H4 (cell line): ENCODE data around the gene ACTR3C. TPM values are rescaled to one million over a fixed set of nuclear protein-coding genes. Genes with fewer than 3 reads are reported as not detected.
A peak's percentile ranks its signal among the peaks of the same experiment; 100 is the strongest.

Experiments
- DNase-seq: peaks from one replicate; pipeline ENCODE4 v3.0.0-alpha.2; 2015; ENCODE audit warnings: low spot score
- total RNA-seq: library from RNA; depleted of rRNA; stranded (reverse); fragments of >200 nt; shearing (Covaris generic); gene quantifications from 2 replicates; pipeline ENCODE4 v1.2.3, GENCODE V29; 2014; rRNA removed

Gene ACTR3C
- total RNA-seq = 0.23 TPM in 1 of 2 replicates, not detected in the other

DNA sequence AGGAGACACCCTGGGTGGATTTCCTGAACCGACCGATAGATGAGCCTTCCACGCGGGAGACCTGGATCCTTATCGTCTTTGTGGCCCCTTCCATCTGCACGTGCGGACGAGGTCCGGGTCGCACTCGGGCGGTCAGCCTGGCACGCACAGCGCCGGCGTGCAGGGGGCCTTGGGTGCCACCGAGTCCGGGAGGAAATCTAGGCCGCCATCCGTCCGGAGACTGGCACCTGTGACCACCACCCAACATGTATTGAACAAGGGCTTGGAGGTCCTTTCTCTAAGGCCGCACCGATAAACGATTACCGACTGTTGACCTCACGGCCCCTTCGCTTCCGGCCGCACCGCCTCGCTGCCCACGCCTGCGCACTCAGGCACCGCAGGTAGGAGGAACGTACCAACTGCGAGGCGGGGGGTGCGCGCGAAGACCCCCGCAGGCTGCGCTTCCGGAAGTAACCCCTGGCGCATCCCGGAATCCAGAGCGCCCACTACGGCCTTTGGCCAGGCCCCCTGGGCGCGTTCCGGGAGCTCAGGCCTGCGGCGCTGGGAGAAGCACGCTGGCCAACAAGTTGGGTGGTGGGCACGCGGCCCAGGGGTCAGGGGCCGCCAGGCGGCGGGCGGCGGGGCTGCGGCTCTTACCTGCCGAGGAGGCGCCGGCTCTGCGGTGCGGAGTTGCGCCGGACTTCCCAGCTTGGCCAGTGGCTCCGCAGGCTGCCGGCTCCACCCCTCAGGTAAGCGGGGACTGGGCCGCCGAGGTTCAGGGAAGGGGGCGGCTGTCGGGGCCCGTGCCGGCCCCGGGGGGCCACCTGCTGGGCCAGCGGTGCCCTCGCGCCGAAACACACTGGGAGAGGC is at the start of gene ACTR3C, which contains the start of gene LRRC61:
ACTR3C (minus strand) TSS at position 713 of the 849 bp plus-strand sequence. CDS start 28,249 bp downstream, outside the sequence.
LRRC61 (plus strand) TSS at position 523 of the 849 bp plus-strand sequence. CDS start 13,507 bp downstream, outside the sequence.
- DNase-seq = no peak

DNA sequence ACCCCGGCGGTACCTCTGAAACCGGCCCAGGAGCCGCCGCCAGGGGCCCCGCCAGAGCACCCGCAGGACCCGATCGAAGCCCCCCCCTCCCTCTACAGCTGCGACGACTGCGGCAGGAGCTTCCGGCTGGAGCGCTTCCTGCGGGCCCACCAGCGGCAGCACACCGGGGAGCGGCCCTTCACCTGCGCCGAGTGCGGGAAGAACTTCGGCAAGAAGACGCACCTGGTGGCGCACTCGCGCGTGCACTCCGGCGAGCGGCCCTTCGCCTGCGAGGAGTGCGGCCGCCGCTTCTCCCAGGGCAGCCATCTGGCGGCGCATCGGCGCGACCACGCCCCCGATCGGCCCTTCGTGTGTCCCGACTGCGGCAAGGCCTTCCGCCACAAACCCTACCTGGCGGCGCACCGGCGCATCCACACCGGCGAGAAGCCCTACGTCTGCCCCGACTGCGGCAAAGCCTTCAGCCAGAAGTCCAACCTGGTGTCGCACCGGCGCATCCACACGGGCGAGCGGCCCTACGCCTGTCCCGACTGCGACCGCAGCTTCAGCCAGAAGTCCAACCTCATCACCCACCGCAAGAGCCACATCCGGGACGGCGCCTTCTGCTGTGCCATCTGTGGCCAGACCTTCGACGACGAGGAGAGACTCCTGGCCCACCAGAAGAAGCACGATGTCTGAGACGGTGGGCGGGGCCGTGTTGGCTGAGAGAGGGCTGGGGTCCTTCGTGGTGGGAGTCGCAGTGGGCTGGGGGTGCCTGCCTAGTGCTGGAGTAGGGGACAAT is 49.1 kb upstream of the ACTR3C start:
- DNase-seq = no peak

DNA sequence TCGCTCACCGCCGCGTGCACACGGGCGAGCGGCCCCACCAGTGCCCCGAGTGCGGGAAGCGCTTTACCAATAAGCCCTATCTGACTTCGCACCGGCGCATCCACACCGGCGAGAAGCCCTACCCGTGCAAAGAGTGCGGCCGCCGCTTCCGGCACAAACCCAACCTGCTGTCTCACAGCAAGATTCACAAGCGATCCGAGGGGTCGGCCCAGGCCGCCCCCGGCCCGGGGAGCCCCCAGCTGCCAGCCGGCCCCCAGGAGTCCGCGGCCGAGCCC is 48.6 kb upstream of the ACTR3C start:
- no peak for DNase-seq

GRCh38 chr7:150371131-150371995 is 48.0 kb upstream of the ACTR3C start:
- no peak for DNase-seq

- no peak for DNase-seq
Measured at GRCh38 chr7:150370612-150371071, 47.3 kb upstream of the ACTR3C start.

DNA sequence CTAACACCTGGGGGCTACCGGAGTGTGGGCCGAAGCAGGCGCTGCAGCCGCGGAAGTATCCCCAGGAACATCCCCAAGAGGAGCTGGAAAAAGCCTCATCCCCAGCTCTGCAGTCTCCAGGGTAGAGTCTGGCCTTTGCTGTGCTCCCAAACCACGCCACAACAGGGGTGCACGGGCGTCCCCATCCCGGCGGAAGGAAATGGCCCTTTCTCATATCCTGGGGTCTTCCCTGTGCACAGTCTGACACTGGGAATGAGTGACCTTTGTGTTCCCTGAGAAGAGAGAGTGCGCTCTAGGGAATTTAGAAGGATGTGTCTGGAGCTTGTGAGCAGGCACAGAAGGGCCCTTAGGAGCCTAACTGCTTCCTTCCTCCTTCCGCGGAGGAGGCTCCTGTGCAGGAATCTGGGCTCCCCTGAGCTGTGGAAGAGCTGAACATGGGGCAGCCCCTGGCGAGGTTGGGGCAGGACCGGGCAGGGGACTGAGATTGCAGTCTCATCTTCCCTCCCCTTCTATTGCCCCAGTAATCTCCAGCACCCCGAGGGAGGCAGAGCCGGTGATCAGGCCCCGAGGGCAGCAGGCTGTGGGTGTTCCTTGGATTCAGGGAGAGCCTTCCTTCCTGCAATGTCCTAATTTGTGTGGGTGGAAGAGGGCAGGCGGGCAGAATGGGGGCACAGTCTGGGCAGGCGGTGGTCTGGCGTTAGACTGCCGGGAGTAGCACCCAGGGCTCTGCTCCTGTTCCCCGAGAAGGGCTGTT is 46.6 kb upstream of the ACTR3C start:
- DNase-seq = no peak

- DNase-seq = peak; percentile 58
Measured at GRCh38 chr7:150368884-150369747, 45.8 kb upstream of the ACTR3C start.

DNA sequence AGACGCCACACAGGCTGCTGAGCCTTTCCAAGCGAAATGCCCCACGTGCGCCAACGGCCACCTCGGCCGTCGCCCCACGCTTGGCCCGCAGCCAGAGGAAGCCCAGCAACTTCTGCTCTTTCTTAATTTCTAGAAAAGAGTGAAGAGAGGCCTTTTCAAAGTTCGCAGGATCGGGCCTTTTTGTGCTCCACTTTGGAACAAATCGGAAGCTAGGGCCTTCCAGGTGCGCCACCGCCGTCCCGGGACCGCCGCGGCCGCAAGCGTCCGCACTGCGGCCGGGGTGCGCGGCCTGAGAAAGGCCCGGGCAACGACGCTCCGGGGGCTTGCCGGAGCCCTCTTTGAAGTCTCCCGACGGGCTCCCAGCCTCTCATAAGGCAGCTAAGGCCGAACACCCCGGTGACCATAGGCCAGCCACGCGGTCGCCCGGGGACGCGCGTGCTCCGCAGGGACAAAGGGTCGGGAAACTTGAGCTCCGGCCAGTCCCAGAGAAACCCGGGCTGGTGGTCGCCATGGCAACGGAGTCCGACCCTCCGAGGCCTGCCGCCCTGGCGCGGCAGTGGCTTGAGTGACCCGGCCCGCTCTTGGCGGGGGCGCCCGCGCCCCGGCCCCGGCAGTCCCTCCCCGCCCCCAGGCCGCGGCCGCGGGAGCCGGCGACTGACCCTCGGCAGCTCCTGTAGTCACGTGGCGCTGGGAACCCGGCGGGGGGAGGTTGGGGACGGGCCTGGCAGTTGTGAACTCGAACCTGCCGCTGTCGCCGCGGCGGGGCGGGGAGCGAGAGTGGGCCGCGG is 44.9 kb upstream of the ACTR3C start, which contains the start of gene REPIN1:
REPIN1 (plus strand) TSS at position 727 of the 788 bp plus-strand sequence. CDS start 890 bp downstream, outside the sequence.
- DNase-seq = peak; percentile 89

- DNase-seq = no peak
Measured at GRCh38 chr7:150367677-150368095, 44.3 kb upstream of the ACTR3C start.

DNA sequence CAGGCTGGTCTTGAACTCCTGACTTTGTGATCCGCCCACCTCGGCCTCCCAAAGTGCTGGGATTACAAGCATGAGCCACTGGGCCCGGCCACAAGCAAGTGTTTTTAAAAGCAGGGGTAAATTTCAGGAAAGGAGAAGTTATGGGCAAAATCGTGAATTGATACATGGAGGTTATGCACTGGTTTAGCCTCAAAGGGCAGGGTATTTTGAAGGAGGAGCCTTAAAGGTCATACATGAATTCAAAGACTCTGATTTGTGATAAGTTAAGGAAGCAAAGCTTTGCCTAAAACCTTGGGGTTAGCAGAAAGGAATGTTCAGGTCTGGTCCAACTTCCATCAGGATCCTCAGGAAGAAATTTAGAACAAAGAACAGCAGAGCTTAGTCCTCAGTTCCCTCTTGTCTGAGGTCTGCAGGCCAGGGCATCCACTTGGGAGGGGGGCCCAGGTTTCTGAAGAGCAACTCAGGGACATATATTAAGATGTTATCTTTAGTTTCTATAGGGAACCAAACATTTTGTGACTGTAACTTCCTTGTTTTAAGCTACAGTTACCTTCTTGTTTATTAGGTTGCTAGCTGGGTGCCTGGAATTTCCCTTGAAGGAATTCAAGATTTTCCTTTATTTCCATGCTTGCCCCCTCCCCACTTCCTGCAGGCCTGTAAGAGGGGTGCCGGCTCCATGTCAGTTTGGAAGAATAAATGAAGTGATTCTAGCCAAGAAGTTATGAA is 42.5 kb upstream of the ACTR3C start:
- DNase-seq = no peak

GRCh38 chr7:150365194-150365593 is 41.8 kb upstream of the ACTR3C start:
- no peak for DNase-seq

GRCh38 chr7:150363872-150364271 is 40.5 kb upstream of the ACTR3C start:
- no peak for DNase-seq

- no peak for DNase-seq
Measured at GRCh38 chr7:150363370-150363769, 40.0 kb upstream of the ACTR3C start.

GRCh38 chr7:150361807-150362621 is 38.7 kb upstream of the ACTR3C start:
- DNase-seq = no peak

- no peak for DNase-seq
Measured at GRCh38 chr7:150361402-150361801, 38.1 kb upstream of the ACTR3C start.

- DNase-seq = no peak
Measured at GRCh38 chr7:150360363-150361058, 37.2 kb upstream of the ACTR3C start.
